DOHH2 (cell line): ENCODE measurements around the gene TCEA2.

Source experiments
- EZH2phosphoT487 ChIP-seq: fragments of 200-600 bp; sonication (generic); IDR thresholded peaks from 2 replicates; pipeline ENCODE4 v1.6.1; 2017; ENCODE audit warnings: borderline replicate concordance, mild to moderate bottlenecking, antibody characterized with exemption, low read length, moderate library complexity, mixed read lengths
- TF ChIP-seq, protein P1 (sequence below): fragments of 200-600 bp; sonication (generic); IDR thresholded peaks from one replicate; pipeline ENCODE4 v1.5.1; 2014; ENCODE audit warnings: antibody characterized with exemption, mild to moderate bottlenecking, low read depth, low read length; ENCODE audit not compliant: poor library complexity, severe bottlenecking

DNA sequence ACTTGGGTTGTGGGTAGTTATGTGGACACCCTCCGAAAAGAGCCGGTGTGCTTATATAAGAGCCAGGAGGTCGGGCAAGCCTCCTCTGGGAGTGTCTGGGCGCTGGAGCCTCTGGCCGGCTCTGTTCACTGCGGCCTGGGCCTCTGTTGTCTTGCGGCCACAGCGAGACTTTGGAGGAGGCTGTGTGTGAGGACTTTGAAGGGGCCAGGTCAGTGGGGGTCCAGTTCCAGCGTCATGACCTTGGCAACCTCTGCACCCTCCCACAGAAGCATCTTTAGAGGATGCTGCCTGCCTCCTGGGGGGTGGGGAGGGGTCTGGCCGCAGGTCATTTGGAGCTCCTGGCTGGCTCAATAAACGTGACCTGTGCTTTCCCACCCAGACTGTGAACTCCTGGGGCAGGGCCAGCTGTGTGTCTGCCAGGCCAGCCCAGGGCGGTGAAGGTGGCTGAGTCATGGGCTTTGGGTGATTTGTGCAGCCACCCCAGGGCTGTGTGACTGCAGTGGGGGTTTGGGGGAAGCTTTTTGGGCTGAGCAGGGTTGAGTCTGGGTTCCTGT, 1.2 kb downstream of the TCEA2 start:
- TF ChIP-seq, protein P1, sequence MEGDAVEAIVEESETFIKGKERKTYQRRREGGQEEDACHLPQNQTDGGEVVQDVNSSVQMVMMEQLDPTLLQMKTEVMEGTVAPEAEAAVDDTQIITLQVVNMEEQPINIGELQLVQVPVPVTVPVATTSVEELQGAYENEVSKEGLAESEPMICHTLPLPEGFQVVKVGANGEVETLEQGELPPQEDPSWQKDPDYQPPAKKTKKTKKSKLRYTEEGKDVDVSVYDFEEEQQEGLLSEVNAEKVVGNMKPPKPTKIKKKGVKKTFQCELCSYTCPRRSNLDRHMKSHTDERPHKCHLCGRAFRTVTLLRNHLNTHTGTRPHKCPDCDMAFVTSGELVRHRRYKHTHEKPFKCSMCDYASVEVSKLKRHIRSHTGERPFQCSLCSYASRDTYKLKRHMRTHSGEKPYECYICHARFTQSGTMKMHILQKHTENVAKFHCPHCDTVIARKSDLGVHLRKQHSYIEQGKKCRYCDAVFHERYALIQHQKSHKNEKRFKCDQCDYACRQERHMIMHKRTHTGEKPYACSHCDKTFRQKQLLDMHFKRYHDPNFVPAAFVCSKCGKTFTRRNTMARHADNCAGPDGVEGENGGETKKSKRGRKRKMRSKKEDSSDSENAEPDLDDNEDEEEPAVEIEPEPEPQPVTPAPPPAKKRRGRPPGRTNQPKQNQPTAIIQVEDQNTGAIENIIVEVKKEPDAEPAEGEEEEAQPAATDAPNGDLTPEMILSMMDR: no peak
- TF ChIP-seq EZH2phosphoT487: no peak
